ENCODE results near the gene BTLA. TPM values are rescaled to one million over a fixed set of nuclear protein-coding genes. Genes with fewer than 3 reads are reported as not detected.

The BTLA gene, protein sequence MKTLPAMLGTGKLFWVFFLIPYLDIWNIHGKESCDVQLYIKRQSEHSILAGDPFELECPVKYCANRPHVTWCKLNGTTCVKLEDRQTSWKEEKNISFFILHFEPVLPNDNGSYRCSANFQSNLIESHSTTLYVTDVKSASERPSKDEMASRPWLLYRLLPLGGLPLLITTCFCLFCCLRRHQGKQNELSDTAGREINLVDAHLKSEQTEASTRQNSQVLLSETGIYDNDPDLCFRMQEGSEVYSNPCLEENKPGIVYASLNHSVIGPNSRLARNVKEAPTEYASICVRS
- not detected in 2 replicates for total RNA-seq

DNA sequence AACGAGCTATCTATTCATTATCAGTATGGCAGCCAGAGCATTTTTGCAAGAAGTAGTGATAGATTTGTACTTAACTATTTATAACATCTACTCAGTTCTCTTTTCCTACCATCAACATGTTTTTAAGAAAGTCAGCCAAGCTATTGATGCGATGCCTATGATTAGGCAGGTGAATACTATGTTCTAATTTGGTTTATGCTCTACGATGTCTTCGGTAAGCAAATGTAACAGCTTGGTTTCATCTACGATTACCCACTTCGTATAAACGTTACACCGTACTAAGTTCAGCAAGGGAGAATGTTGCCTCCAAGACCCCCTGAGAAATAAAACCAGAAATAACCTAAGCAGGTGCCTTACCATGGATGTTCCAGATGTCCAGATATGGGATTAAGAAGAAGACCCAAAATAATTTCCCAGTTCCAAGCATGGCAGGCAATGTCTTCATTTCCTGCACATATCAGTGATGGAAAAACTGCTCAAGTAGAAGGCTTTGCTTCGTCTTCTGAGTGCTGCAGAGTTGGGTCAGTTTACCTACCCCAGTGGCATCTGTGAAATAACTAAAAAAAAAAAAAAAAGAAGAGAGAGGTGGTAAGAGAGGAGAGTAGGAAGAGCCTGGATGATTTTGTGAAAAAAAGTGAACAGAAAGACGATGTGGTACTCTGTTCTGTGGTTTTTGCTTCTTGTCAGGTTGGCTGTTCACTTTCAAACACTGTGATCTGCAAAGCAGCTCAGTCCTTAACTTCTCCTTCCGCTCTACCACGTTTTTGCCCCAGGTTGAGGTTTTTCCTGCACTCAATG lies at the start of gene BTLA:
BTLA (minus strand) TSS at position 559 of the 798 bp plus-strand sequence; CDS start at position 445, 114 bp downstream.

Other genes starting within 250 kb of the BTLA start
- gene SLC9C1, start 205.3 kb downstream of the BTLA start, total RNA-seq = under 0.01 TPM in 1 of 2 replicates, not detected in the other
- gene CD200, start 166.3 kb downstream of the BTLA start, total RNA-seq = 3.0 and 5.0 TPM in 2 replicates
- gene ATG3, start 62.5 kb upstream of the BTLA start, total RNA-seq = 69.3 and 83.4 TPM in 2 replicates
- 16.5 and 18.7 TPM in 2 replicates for gene SLC35A5, start 62.6 kb upstream of the BTLA start, total RNA-seq
- gene CCDC80, start 141.7 kb upstream of the BTLA start, total RNA-seq = 101 and 114 TPM in 2 replicates

All from bronchus fibroblast of lung (primary cell).